H1 (cell line): Measurements from ENCODE around the gene KRR1.

Experiments used
- BCL11A ChIP-seq, 2 experiments: IDR thresholded peaks; one replicate each; pipeline ENCODE4 v1.6.1; 2011; ENCODE audit warnings: low read depth in 2 of 2, low read length in 2 of 2, mild to moderate bottlenecking in 2 of 2
- BRCA1 ChIP-seq: IDR thresholded peaks from 2 replicates; pipeline ENCODE4 v1.6.1; 2012; ENCODE audit warnings: low read depth, low read length, improper control_type of control experiment
- CREB1 ChIP-seq: IDR thresholded peaks from 2 replicates; pipeline ENCODE4 v1.6.1; 2012; ENCODE audit warnings: inconsistent platforms
- CTCF ChIP-seq, 3 experiments: IDR thresholded peaks; 1 replicate in 2 of 3; 2 replicates in 1 of 3; pipeline versions ENCODE4 v1.5.1 to v1.6.1; 2011; ENCODE audit warnings: low read length in 3 of 3, mild to moderate bottlenecking in 3 of 3, inconsistent platforms in 2 of 3, low read depth in 1 of 3, moderate library complexity in 1 of 3; ENCODE audit not compliant: insufficient read depth in 1 of 3; ENCODE audit errors: control extremely low read depth in 1 of 3
- EGR1 ChIP-seq: IDR thresholded peaks from 2 replicates; pipeline ENCODE4 v1.6.1; 2011; ENCODE audit warnings: low read depth, low read length, borderline replicate concordance
- POLR2AphosphoS5 ChIP-seq: IDR thresholded peaks from 2 replicates; pipeline ENCODE4 v1.6.1; 2011; ENCODE audit warnings: low read depth, low read length
- SIX5 ChIP-seq: IDR thresholded peaks from 2 replicates; pipeline ENCODE4 v1.6.1; 2011; ENCODE audit warnings: mild to moderate bottlenecking, low read depth, low read length
- SP1 ChIP-seq: IDR thresholded peaks from 2 replicates; pipeline ENCODE4 v1.6.1; 2011; ENCODE audit warnings: low read depth, low read length
- SRF ChIP-seq: IDR thresholded peaks from 2 replicates; pipeline ENCODE4 v1.6.1; 2011; ENCODE audit warnings: mild to moderate bottlenecking, low read depth, low read length, moderate library complexity
- TCF12 ChIP-seq: IDR thresholded peaks from 2 replicates; pipeline ENCODE4 v1.6.1; 2011; ENCODE audit warnings: low read depth, mild to moderate bottlenecking, low read length
- TEAD4 ChIP-seq: IDR thresholded peaks from 2 replicates; pipeline ENCODE4 v1.6.1; 2012; ENCODE audit warnings: low read depth, low read length, inconsistent platforms, mixed read lengths
- YY1 ChIP-seq: IDR thresholded peaks from 2 replicates; pipeline ENCODE4 v1.6.1; 2011; ENCODE audit warnings: low read depth, mild to moderate bottlenecking, low read length
- TF ChIP-seq, protein P1 (sequence below): IDR thresholded peaks from 2 replicates; pipeline ENCODE4 v1.6.1; 2012; ENCODE audit warnings: inconsistent platforms

DNA sequence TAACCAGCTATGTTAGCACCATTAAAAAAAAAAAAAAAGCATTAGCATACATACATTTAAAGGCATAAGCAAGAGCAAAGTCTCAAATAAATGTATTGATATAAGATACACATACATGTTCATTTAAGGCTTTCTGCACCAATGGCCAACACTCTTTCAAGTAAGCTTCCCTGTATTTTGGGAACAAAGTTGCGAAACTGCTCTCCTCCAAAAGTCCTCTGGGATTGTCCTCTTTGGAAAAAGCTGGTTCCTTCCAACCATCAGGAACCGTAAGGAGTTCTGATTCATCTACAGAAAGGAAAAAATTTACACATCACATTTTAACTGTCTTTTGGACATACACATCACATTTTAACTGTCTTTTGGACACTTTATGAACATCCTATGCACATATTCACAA, 3.2 kb downstream of the KRR1 start:
- TF ChIP-seq, protein P1, sequence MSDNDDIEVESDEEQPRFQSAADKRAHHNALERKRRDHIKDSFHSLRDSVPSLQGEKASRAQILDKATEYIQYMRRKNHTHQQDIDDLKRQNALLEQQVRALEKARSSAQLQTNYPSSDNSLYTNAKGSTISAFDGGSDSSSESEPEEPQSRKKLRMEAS = no peak
- TF ChIP-seq CTCF (IDR thresholded peaks at IDR 0.05; ENCODE audit: control extremely low read depth in 1 of 3, insufficient read depth in 1 of 3, low read depth in 1 of 3, low read length in 3 of 3) = no peak
- no peak for TF ChIP-seq POLR2AphosphoS5
- TF ChIP-seq SRF = no peak
- TF ChIP-seq EGR1 = no peak
- TF ChIP-seq BCL11A (IDR thresholded peaks at IDR 0.05; ENCODE audit: low read depth in 2 of 2, low read length in 2 of 2) = no peak
- no peak for TF ChIP-seq SIX5
- TF ChIP-seq BRCA1 = no peak
- TF ChIP-seq YY1 = no peak
- no peak for TF ChIP-seq TEAD4
- TF ChIP-seq TCF12 = no peak
- TF ChIP-seq CREB1 = no peak
- TF ChIP-seq SP1 = no peak
